B cell (primary cell): ENCODE data around the gene SLC9A7. TPM values are rescaled to one million over a fixed set of nuclear protein-coding genes. Genes with fewer than 3 reads are reported as not detected.
A peak's percentile ranks its signal among the peaks of the same experiment; 100 is the strongest.

Source experiments
- ATAC-seq: fragments of 200-7000 bp; cut with Tn5 transposase; one replicate; pipeline ENCODE4 v1.10.0; 2021; ENCODE audit warnings: low read depth, mild to moderate bottlenecking, moderate number of reproducible peaks, moderate library complexity
- CTCF ChIA-PET: fragments of 350-600 bp; sonication (Branson Sonifier 250); formaldehyde crosslinking; loops from one replicate; lab custom pipeline; 2021; ENCODE audit warnings: antibody characterized with exemption, inconsistent platforms; lab: Charles Lee
- POLR2A ChIA-PET: fragments of 350-600 bp; sonication (Branson Sonifier 250); formaldehyde crosslinking; loops from one replicate; lab custom pipeline; 2021; ENCODE audit warnings: antibody characterized with exemption; lab: Charles Lee
- DNase-seq: peaks from one replicate; pipeline ENCODE4 v3.0.0; 2013
- H2AFZ ChIP-seq: 2 replicates; pipeline ENCODE4 v1.6.1; 2012; ENCODE audit warnings: mild to moderate bottlenecking, low read depth, low read length; ENCODE audit not compliant: insufficient read depth, poor library complexity, severe bottlenecking
- H3K27ac ChIP-seq, 2 donors: 1 replicate in 1 of 2; 2 replicates in 1 of 2; pipeline ENCODE4 v1.5.1; 2012 to 2013; ENCODE audit warnings: low read length in 2 of 2, mild to moderate bottlenecking in 2 of 2, moderate library complexity in 1 of 2
- H3K27me3 ChIP-seq, 4 experiments: fragments of 200-600 bp in 1 of 4; sonication (generic) in 1 of 4; replicated peaks in 1 of 4; 1 replicate in 2 of 4; 2 replicates in 2 of 4; pipeline versions ENCODE4 v1.6.1 to v1.7.0; 2013 to 2016; ENCODE audit warnings: low read length in 3 of 4, mild to moderate bottlenecking in 2 of 4, mixed read lengths in 1 of 4, moderate library complexity in 1 of 4; ENCODE audit not compliant: insufficient read depth in 4 of 4, control insufficient read depth in 3 of 4; ENCODE audit errors: control extremely low read depth in 1 of 4
- H3K36me3 ChIP-seq, 2 experiments: replicated peaks in 1 of 2; 1 replicate in 1 of 2; 2 replicates in 1 of 2; pipeline versions ENCODE4 v1.6.1 to v1.7.1; 2013; ENCODE audit warnings: low read length in 1 of 2; ENCODE audit not compliant: insufficient read depth in 2 of 2, control insufficient read depth in 1 of 2; ENCODE audit errors: control extremely low read depth in 1 of 2, extremely low read depth in 1 of 2
- H3K4me1 ChIP-seq, 2 donors: fragments of 200-600 bp in 1 of 2; sonication (generic) in 1 of 2; 1 replicate in 1 of 2; 2 replicates in 1 of 2; pipeline versions ENCODE4 v1.5.1 to v1.6.1; 2013 to 2017; ENCODE audit warnings: low read length in 2 of 2; ENCODE audit not compliant: control insufficient read depth in 2 of 2, insufficient read depth in 2 of 2
- H3K4me2 ChIP-seq: replicated peaks from 2 replicates; pipeline ENCODE3; 2012; ENCODE audit warnings: mild to moderate bottlenecking, low read depth, low read length; ENCODE audit not compliant: poor library complexity, severe bottlenecking
- H3K4me3 ChIP-seq, 5 experiments: fragments of 200-600 bp in 1 of 5; sonication (generic) in 1 of 5; 1 replicate in 3 of 5; 2 replicates in 2 of 5; pipeline versions ENCODE4 v1.5.1 to v1.7.0; 2011 to 2016; ENCODE audit warnings: low read length in 4 of 5, mild to moderate bottlenecking in 4 of 5, low read depth in 2 of 5, control low read depth in 1 of 5, moderate library complexity in 1 of 5; ENCODE audit not compliant: insufficient read depth in 1 of 5; ENCODE audit errors: control extremely low read depth in 1 of 5, extremely low read depth in 1 of 5
- H3K79me2 ChIP-seq: fragments of 200-600 bp; sonication (generic); one replicate; pipeline ENCODE4 v1.6.0; 2016; ENCODE audit warnings: low read length; ENCODE audit not compliant: control insufficient read depth, insufficient read depth
- H3K9ac ChIP-seq: fragments of 200-600 bp; sonication (generic); 2 replicates; pipeline ENCODE4 v1.6.1; 2017; ENCODE audit warnings: mild to moderate bottlenecking, low read length, moderate library complexity
- H3K9me3 ChIP-seq, 3 donors: one replicate each; pipeline versions ENCODE4 v1.6.1 to v1.7.1; 2013; ENCODE audit warnings: low read length in 2 of 3; ENCODE audit not compliant: control insufficient read depth in 2 of 3, insufficient read depth in 1 of 3; ENCODE audit errors: control extremely low read depth in 1 of 3
- H4K20me1 ChIP-seq: 2 replicates; pipeline ENCODE4 v1.6.0; 2012; ENCODE audit warnings: mild to moderate bottlenecking, low read length; ENCODE audit not compliant: insufficient read depth, control insufficient read depth, poor library complexity, severe bottlenecking
- H3K27ac Mint-ChIP-seq: one replicate; pipeline ENCODE4 v1.8.0; 2021; ENCODE audit warnings: mixed read lengths
- H3K27me3 Mint-ChIP-seq: one replicate; pipeline ENCODE4 v1.8.0; 2021; ENCODE audit warnings: mixed read lengths
- H3K4me1 Mint-ChIP-seq: one replicate; pipeline ENCODE4 v1.8.0; 2021; ENCODE audit warnings: mixed read lengths
- H3K4me3 Mint-ChIP-seq: one replicate; pipeline ENCODE4 v1.8.0; 2021; ENCODE audit warnings: mixed read lengths
- H3K9me3 Mint-ChIP-seq: one replicate; pipeline ENCODE4 v1.8.0; 2022; ENCODE audit warnings: mixed read lengths; ENCODE audit not compliant: insufficient read depth
- CTCF ChIP-seq: fragments of 200-600 bp; IDR thresholded peaks from one replicate; pipeline ENCODE4 v1.8.0; 2022; ENCODE audit warnings: antibody characterized with exemption, mild to moderate bottlenecking
- EZH2 ChIP-seq: IDR thresholded peaks from 2 replicates; pipeline ENCODE4 v1.6.1; 2012; ENCODE audit warnings: borderline replicate concordance, low read depth, mild to moderate bottlenecking, moderate library complexity, low read length; ENCODE audit not compliant: insufficient read depth, poor library complexity, severe bottlenecking
- WGBS: methylation state at CpG from one replicate; pipeline ENCODE4 v1.1.5; 2013; ENCODE audit warnings: missing lambda C conversion rate; ENCODE audit not compliant: insufficient coverage; 5-methylcytosine and 5-hydroxymethylcytosine counted together
- intact Hi-C: fragments of 100-400 bp; cut with micrococcal nuclease; formaldehyde crosslinking; loops from one replicate; pipeline ENCODE4 v1.10.0; 2022
- polyA plus RNA-seq: library from polyadenylated mRNA; depleted of rRNA; stranded (reverse); fragments of >200 nt; gene quantifications from 2 replicates; pipeline ENCODE4 v1.2.3, GENCODE V29; 2012
- total RNA-seq, 2 donors: library from RNA; stranded (reverse); fragments of 120-200 nt in 1 of 2; gene quantifications; 1 replicate in 1 of 2; 2 replicates in 1 of 2; pipeline versions ENCODE4 v1.2.3 to v1.2.4, GENCODE V29; 2013 to 2022

Gene SLC9A7
- total and polyA plus RNA-seq, 2 donors (not counting 1 experiment from before 2014, with no cell fraction given), result 24.9 to 53.2 TPM

- TF ChIP-seq EZH2, result no peak
- no peak for TF ChIP-seq CTCF
- Histone ChIP-seq H3K4me3 (peak within 1 kb of the TSS; percentile 33 to 64 (median 57)), H3K36me3 (no peaks in the 10 kb centered on the region), H3K9ac (peak within 1 kb of the TSS; percentile 51), H3K4me1 (peaks cover 17 to 35% of the 10 kb centered on the region in 2 donors), H3K4me2 (peak within 1 kb of the TSS; percentile 68), H3K27ac (peak within 1 kb of the TSS; percentile 22 to 48), H3K79me2 (no peaks in the 10 kb centered on the region), H3K27me3 (peaks cover 0 to 5% (median 0%) of the 10 kb centered on the region in 4 experiments), H4K20me1 (no peaks in the 10 kb centered on the region), H3K9me3 (no peaks in the 10 kb centered on the region), H2AFZ (peak within 1 kb of the TSS; percentile 81)
- peak within 1 kb of the TSS; percentile 82 for H3K4me3 Mint-ChIP-seq
- H3K27me3 Mint-ChIP-seq, result no peaks in the 10 kb centered on the region
- WGBS, result under 1% methylated on average over 30 of the region's 35 CpGs
- ChIA-PET POLR2A (interaction anchor here (0.8 kb wide), 1 partner anchor 494 kb away, joined by 3 read pairs; no protein-coding TSS in a partner anchor), CTCF (interaction anchor here (1.0 to 2.3 kb wide), 4 partner anchors 11 to 192 kb away, joined by 3 to 14 read pairs (median 8); no protein-coding TSS in a partner anchor)
- H3K4me1 Mint-ChIP-seq, result peaks cover 37% of the 10 kb centered on the region
- H3K9me3 Mint-ChIP-seq, result no peaks in the 10 kb centered on the region
- intact Hi-C loops, result loop anchor here (2.0 to 5.0 kb wide), 2 partner anchors 54 to 457 kb away; no protein-coding TSS in a partner anchor
- H3K27ac Mint-ChIP-seq, result peak within 1 kb of the TSS; percentile 89
- DNase-seq (peak; percentile 68), ATAC-seq (peak; percentile 74)
Measured at GRCh38 chrX:46573331-46573891, 185.5 kb downstream of the SLC9A7 start, which contains the start of gene CHST7. TSS of gene CHST7 (plus strand) at chrX:46573765. CDS start at chrX:46573932, 167 bp downstream.
